IPS DF 4.7 (cell line): Measurements from ENCODE around the gene CALHM2.

Source experiments
- DNase-seq: peaks from one replicate; pipeline ENCODE4 v3.0.0-alpha.2; 2013; ENCODE audit warnings: low spot score; ENCODE audit errors: extremely low read depth

The CALHM2 gene

GRCh38 chr10:103476046-103476768 is 24.0 kb upstream of the CALHM2 start:
- DNase-seq: no peak

DNA sequence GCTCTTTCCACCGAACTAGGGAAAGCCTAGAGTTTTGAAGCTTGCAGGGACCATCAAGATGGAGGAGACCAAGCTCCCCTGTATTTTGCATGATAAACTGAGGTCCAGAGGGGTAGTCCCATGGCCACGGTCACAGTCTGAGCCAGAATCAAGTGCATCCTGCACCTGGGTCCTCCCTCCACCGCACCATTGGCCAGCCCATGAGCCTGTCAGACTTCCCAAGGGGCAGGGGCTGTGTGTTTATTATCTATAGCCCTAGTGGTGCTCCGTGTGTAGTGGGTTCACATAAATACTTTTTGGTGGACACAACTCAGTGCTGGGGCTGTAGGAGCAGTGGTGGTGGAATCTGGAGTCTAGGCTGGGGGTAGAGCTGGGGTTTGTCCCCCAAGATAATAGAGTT is 23.3 kb upstream of the CALHM2 start:
- no peak for DNase-seq

DNA sequence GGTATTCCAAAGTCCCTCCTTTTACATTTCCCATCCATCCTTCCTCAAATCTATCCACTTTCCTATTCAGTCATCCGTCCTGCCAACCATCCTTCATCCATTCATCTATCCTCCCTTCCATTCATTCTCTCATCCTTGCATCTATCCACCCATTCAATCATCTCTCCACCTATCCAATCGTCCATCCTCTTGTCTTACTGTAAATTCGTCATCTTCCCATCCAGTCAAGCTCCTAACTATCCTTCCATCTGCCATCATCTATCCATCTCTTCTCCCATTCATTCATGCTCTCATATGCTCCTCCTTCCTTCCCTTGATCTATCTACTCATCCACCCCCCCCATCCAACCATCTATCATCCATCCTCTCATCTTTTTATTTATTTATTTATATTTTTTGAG is 21.9 kb upstream of the CALHM2 start:
- no peak for DNase-seq

- no peak for DNase-seq
These were observed 21.1 kb upstream of the CALHM2 start for GRCh38 chr10:103473261-103473671.

DNA sequence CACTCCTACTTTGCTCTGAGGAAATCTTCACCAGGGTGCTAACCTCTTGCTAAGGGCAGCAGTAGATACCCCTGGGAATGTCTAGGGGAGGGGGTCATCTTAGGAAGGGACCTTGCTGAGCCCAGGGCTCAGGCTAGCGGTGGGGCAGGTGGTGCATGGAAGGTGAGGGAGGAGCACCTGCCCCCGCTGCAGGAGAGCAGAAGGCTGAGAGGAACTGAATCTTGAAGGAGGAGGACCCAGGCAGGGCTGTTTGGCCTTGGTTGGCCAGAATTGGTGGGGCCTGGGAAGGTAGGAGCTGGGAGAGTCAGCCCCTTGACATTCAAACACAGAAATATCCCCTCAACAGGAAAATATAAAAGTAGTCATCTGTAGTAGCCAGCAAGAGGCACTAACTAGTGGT is 19.8 kb upstream of the CALHM2 start:
- no peak for DNase-seq

GRCh38 chr10:103470761-103471653 is 18.8 kb upstream of the CALHM2 start:
- DNase-seq: no peak

DNA sequence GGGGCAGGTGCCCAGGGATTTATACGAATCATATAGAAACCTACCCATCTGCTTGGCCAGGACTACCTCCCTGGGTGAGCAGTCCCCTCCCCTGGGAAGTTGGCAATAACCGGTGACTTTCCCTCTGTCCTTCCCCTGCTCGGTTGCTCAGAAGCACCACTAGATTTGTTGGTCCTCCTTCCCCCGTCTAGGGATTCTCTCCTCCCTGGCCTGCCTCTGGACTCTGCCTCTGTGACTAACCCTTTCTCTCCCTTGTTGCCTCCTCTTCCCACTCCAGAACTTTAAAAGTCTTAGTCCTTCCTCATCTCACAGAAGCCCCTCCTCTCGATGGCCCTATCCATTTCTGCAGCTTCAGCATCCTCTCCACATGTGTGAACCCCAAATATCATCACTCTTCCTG is 17.0 kb upstream of the CALHM2 start:
- no peak for DNase-seq

- DNase-seq: no peak
These were observed 15.2 kb upstream of the CALHM2 start for GRCh38 chr10:103467406-103467805.

GRCh38 chr10:103466734-103467133 is 14.6 kb upstream of the CALHM2 start:
- DNase-seq: no peak

DNA sequence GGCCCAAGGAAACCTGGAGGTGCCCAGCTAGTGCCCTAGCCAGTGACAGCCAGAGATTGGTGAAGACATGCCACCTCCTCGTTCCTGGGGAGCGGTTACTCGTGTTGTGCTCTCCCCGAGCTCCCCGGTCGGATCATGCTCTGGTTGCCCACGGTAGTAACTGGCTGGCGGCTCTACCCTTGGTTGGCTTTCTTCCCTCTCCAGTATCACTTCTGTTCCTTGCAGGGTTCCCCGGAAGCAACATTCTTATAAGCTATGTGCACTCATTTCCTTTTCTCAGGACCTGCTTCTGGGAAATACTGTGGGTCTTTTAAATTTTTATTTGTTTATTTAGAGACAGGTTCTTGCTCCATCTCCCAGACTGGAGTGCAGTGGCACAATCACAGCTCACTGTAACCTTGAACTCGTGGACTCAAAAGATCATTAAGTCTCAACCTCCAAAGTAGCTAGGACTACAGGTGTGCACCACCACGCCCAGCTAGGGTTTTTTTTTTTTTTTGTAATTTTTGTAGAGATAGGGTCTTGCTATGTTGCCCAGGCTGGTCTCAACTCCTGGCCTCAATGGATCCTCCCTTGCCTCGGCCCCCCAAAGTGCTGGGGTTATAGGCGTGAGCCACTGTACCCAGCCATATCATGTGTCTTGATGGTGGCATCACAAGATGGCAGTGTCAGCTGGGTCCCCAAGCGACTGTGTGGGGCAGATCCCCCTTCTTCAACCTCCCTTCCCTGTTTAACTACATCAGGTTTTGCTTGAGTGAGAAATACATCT is 13.4 kb upstream of the CALHM2 start:
- no peak for DNase-seq

- DNase-seq: no peak
These were observed 11.3 kb upstream of the CALHM2 start for GRCh38 chr10:103463499-103463898.

DNA sequence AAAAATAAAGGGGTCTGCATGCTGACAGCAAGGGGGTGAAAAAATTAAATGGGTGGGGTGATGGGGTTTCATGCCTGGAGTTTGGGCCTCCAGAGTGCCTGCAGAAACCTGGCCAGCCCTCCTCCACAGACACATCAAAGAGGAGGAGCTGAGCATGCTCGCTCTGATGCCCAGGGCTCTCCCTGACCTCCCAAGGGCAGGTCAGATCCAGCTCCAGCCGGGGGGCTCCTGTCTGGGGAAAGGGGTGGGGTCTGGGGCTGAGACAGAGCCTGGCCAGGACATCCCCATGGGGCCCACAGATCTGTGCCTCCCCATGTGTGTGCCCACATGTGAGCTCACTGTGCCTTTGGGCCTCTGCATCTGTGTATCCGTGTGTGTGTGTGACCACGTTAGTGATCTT is 7.4 kb upstream of the CALHM2 start:
- DNase-seq: no peak

DNA sequence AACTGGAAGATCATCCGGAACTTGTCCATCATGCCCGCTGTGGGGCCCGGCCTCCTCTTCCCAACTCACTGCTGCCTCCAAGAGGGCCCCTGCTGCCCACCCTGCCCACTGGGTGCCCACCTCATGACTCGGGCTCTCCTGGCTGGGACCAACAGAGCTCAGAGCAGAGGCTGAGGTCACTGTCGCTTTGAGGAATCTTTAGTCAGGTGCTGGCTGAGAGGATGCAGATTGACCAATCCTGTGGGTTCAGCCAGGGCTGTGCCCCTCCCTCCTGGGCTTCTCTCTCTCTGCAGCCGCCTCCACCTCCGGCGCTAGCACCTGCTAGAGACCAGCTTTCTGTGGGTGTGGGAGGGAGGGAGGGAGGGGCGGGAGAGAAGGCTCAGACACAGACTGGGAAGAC is 6.5 kb upstream of the CALHM2 start, which contains the start of gene CALHM1:
Gene CALHM1, minus strand, starts transcription at position 181 of the 400 bp plus-strand sequence. Its CDS starts 149 bp downstream, at position 32.
- DNase-seq: no peak

DNA sequence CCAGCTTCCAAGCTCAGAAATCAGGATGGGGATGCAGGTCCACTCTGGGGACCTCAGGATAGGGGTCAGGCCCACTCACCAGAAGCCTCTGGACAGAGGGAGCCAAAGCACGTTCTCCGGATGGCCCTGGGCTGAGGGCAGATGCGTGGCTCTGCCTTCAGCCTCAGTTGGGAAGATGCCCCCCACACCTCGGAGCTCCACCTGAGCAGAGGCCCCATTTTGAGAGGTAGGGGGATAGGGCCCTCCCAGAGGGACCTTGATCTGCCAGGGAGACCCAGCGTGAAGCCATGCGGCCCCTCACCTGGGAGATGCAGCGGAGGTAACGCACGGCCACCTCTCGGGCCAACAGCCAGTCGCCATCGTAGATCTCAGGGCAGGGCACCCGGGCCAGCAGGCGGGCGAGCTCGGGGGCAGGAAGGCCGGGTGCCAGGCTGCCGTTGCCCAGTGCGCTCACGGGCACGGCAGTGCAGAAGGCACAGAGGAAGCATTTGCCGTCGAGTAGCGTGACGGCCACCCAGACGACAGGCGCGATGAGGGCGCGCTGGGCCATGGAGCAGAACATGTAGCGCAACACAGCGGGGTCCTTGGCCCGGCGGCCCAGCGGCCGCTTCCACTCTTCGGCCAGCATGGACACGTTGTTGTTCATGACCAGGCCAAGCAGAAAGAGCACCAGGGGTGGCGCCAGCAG is 5.9 kb upstream of the CALHM2 start:
- DNase-seq: no peak

- no peak for DNase-seq
These were observed 5.1 kb upstream of the CALHM2 start for GRCh38 chr10:103457176-103457712.

DNA sequence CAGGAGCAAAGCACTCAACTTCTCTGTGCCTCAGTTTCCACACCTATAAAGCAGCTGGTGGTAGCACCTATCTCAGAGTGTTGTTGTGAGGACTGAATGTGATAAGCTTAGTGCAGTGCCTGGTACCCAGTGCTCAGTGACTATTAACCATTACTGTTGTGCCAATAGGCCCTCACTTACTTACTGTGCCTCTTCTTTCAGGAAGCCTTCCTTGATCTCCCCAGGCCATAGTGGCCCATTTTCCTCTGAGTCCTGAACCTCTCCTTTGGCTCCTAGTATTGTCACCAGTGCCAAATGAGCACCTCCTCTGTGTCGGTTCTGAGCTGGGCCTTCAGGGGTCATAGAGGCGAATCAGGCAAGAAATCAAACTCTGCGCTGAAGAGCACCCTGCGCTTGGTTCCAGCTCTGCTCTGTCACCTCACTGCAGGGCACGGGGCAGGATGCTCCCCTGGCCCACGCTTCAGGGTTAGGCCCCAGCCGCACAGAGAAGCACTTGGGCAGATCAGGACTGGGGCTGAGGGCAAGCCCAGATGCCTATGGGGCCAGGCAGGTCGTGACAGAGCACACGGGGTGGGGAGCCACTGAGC is 4.0 kb upstream of the CALHM2 start:
- DNase-seq: no peak

DNA sequence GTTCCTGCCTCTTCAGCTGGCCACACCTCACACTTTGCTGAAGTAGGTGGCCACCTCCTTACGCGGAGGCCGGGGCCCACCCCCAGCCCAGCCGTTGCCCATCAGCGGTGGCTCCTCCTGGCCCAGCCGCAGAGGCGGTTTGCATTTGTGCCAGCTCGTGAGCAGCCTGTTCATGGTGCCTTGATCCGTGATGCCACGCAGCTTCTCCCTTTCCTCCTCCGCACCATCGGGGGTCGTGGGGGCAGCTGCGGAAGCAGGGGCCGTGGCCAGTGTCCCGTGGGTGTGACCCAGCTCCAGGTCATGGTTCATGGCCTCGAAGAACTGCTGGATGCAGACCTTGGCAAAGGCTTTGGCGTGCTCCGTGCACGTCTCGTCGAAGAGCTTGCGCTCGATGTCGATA is 3.1 kb upstream of the CALHM2 start:
- DNase-seq: no peak

DNA sequence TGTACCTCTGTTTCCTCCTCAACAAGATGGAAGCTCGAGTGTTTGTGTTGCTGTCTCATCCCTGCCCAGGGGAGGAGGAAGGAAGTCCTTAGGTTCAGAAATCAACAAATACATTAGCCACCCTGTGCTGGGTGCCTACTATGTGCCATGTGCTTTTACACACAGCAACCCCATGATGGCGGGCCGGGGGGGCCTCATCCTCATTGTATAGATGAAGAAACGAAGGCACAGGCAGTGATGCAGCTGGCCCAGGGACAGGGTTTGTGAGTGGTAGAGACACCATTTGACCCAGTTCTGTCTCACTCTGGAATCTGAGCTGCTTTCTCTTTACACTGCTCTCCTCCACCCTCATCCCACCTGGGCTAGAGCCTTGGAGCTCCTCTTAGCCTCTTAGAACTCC is 1.9 kb upstream of the CALHM2 start:
- no peak for DNase-seq

GRCh38 chr10:103452506-103453230 is 498 bp upstream of the CALHM2 start:
- no peak for DNase-seq
